AG10803 (cell line): ENCODE measurements around the gene CYTH3.

Source experiments
- DNase-seq: peaks from one replicate; pipeline ENCODE4 v3.0.0; 2010; ENCODE audit warnings: low read depth
- H3K4me3 ChIP-seq: 2 replicates; pipeline ENCODE4 v1.5.1; 2011; ENCODE audit warnings: mild to moderate bottlenecking, low read length, control low read depth
- CTCF ChIP-seq: conservative IDR thresholded peaks from 2 replicates; pipeline ENCODE4 v1.5.1; 2011; ENCODE audit warnings: mild to moderate bottlenecking, low read length, control low read depth, inconsistent platforms

The CYTH3 gene

GRCh38 chr7:6179620-6180343 lies 92.6 kb downstream of the CYTH3 start:
- H3K4me3 ChIP-seq: no peak overlapping the region
- DNase-seq: no peak
- TF ChIP-seq CTCF: no peak

- H3K4me3 ChIP-seq: no peak overlapping the region
- no peak for TF ChIP-seq CTCF
- DNase-seq: peak; percentile 18
Measured at GRCh38 chr7:6178298-6179029, 94.0 kb downstream of the CYTH3 start.

- DNase-seq: peak; percentile 77
- TF ChIP-seq CTCF: no peak
- no peak overlapping the region for H3K4me3 ChIP-seq
Measured at GRCh38 chr7:6175645-6176044, 96.8 kb downstream of the CYTH3 start.

- no peak for DNase-seq
- TF ChIP-seq CTCF: no peak
- H3K4me3 ChIP-seq: no peak overlapping the region
Measured at GRCh38 chr7:6172910-6173295, 99.5 kb downstream of the CYTH3 start.

GRCh38 chr7:6172224-6172909 lies 100.1 kb downstream of the CYTH3 start:
- peak; percentile 9 for DNase-seq
- no peak for TF ChIP-seq CTCF
- no peak overlapping the region for H3K4me3 ChIP-seq

- no peak overlapping the region for H3K4me3 ChIP-seq
- no peak for DNase-seq
- TF ChIP-seq CTCF: no peak
Measured at GRCh38 chr7:6171532-6172223, 100.7 kb downstream of the CYTH3 start.
